GM18519 (cell line): ENCODE results near the gene INHBB.
"Not testable (repeated sequence)": the region's sequence is repeated elsewhere in the genome, so short reads cannot be mapped to it uniquely, and the experiment has no call there.

ENCODE experiments used
- ATAC-seq: cut with Tn5 transposase; IDR thresholded peaks from one replicate; pipeline ENCODE4 v1.9.1; 2021; ENCODE audit warnings: mild to moderate bottlenecking, moderate library complexity; ENCODE audit not compliant: unreplicated experiment, low FRiP score

The INHBB gene

GRCh38 chr2:120376679-120377640 lies 31.0 kb downstream of the INHBB start:
- ATAC-seq, result no peak

GRCh38 chr2:120378605-120379004 lies 32.7 kb downstream of the INHBB start:
- no peak for ATAC-seq

GRCh38 chr2:120379916-120380893 lies 34.3 kb downstream of the INHBB start:
- ATAC-seq, result no peak

- no peak for ATAC-seq
Observed at GRCh38 chr2:120381192-120381591, 35.3 kb downstream of the INHBB start.

DNA sequence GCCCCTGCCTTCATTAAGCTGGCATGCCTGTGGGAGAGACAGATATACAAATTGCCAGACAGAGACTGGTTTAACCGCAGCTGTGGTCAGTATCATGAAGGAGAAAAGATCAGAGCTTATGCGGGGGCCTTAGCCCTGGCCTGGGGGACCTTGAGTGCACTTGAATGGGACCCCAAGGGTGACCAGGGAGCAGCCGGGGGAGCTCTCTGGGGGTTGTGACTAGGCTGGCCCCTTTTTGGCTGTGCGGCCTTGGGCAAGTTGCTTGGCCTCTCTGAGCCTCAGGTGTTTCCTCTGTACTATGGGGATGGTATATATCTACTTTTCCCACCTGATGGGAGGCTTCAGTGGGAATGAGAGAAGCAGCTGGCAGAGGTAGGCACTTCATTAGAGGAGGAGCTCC lies 35.7 kb downstream of the INHBB start:
- no peak for ATAC-seq

GRCh38 chr2:120382541-120383144 lies 36.7 kb downstream of the INHBB start:
- ATAC-seq, result no peak

DNA sequence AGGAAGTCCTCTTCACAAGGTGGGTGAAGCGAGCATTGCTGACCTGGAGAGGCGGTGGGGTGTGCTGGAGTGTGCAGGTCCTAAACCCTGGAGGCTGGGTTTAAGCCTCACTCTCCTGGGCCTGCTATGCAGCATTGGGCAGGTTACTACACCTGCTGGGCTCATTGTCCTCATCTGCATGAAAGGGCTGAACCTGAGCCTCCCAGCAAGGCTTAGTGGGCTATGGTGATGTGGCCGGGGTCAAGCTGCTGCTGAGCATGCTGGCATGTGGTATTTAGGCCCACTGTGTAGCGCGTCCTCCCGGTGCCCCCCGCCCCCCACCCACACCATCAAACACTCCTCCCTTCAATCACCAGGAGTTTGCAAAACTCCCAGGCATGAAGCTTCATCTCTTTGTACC lies 37.3 kb downstream of the INHBB start:
- no peak for ATAC-seq

DNA sequence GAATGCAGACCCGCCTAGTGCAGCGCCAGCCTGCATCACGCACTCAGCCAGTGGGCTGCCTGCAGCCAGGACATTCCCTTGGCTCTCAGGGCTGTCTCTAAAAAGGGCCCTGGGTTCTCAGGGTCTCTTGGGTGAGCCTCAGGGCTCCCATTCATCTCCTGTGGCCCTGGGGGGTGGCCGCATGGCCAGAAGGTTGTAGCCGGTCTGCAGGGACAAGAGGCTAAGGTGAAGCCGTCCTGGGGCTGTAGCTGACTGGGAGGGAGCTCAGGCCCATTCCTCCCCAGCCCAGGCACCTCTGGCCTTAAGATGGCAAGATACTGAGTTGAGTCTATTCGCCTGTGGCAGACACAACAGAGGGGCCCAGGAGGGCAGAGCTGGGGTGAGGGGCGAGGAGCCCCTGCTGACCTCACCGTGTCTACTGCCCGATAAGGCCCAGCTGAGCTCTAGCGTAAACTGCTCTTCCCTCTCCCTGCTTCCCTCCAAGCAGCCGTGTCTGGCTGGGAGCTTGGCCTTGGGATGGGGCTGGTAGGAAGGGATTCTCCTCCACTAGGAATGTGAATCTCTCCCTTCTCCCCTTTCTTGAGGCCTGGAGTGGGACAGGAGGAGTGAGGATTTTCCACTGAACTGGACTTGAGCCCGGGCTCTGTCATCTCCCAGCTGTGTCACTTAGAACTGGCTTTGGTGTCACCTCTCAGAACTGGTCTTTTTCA lies 37.9 kb downstream of the INHBB start:
- ATAC-seq, result no peak

DNA sequence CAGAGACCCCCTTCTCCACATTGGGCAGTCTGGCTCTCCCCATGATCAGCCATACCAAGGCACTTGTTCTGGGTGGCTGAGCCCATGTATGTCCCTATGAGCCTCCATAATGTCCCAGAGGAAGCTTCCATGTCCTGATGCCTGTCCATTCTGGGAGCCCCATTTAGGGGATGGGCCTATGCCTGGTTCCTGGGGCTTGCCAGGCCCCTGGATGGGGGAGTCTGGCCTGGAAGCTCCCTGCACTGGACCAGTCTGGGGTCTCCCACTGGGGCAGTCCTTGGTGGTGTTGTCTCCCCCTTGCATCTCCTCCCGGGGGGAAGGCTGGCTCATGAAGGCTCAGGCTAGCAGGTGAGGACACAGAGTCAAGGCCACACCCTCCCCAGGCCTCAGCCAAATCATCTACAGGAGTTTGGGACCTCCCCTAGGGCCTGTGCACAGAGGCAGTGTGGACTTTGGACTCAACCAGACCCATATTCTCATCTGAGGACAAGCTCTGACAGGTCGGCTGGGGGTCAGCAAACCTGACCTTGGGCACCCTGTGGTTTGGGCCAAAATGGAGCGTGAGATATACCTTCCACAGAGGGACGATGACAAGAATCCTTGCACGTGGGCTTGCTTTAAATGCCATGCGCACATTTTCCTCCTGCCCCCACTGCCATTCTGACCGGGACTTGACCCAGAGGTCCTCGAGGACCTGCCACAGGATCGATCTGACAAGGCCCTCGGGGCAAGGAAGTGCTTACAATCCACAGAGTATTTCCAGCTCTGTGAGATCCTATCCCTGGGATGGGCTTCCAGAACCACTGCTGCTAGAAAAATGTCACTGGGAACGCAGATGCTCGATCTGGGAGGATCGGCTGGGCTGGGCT lies 38.8 kb downstream of the INHBB start:
- ATAC-seq, result no peak

- ATAC-seq, result no peak
Observed at GRCh38 chr2:120385355-120386127, 39.6 kb downstream of the INHBB start.

DNA sequence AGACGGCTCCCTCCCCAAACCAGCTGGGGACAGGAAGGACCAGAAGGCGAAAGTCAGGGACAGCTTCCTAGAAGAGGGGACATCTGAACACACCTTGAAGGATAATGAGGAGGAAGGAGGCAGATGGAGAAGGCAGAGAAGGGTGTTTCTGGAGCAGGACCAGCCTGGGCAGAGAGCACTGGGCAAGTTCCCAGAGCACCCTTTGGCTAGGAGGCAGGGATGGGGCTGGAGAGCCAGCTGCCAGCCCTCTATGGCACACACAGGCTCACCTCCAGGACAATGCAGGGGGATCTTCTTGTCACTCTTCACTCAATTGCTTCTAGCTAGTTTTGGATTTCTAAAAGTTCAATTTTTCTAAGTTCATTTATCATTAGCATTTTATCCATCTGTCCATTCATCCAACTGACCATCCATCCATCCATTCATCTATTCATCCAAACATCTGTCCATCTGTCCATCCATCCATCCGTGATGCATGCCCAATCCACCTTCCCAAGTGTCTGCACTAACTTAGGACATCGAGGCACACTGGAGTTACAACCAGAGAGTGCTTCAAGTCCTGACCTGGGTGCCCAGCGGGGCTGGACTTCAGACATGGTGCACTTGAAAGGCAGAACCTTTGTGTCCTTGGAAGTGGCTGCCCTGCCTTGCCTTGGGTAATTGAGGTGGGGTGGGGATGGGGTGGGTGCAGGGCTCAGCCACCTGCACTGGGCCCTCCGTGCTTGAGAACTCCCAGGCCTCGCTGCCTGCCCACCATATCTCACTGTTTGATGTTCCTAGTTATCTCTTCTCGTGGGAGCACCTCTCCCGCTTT lies 42.5 kb downstream of the INHBB start:
- no peak for ATAC-seq

DNA sequence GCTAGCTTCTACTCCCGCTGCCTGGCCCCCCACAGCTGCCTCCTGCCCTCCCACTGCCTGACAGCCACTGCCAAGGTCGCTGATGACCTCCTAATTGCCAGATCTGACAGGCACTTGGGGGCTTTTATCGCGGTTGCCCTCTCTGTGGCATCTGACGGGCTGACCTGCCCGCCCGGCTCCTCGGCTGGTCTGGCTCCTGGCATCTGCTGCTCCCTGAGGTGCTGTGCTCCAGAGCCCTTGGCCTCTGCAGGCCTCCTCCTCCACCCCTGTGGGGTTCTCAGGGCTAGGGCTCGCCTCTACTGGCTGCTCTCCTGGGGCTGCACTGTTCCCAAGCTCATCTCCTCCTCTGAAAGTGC lies 43.1 kb downstream of the INHBB start:
- no peak for ATAC-seq

- no peak for ATAC-seq
Observed at GRCh38 chr2:120390381-120391055, 44.6 kb downstream of the INHBB start.

GRCh38 chr2:120391382-120391781 lies 45.4 kb downstream of the INHBB start:
- not testable (repeated sequence) for ATAC-seq

DNA sequence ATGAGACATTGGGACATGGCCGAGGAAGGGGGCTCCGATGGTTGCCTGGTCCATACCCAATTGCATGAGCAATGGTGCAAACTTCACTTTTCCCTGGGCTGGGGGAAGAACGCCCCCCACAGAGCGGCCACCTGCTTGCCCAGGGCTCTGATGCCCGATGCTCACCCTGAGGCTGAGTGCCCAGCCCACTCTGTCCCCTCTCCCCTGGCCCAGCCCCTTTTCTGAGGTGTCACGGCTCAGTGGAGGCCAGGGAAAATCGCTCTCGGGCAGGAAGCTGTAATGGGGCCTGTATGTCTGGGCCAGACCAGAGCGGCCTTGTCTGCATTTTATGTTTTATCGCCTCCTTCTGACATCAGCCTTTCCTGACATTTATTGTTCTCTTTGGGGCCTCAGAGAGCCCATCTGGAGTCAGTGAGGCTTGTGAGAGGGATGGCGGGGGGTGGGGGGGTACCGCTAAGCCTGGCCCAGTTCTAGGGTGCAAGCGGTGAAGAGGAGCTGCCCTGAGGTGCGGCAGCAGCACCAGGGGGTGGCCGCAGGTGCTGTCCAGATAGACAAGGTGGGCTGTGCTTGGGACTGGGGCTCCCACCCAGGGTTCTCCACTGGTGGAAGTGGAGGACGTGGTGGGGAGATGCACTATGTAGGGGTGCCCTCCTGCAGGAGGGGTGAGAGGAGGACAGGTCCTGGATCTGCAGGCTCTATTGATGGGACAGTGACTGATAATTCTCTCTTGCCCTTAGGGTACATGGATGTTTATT lies 46.2 kb downstream of the INHBB start:
- ATAC-seq, result no peak

DNA sequence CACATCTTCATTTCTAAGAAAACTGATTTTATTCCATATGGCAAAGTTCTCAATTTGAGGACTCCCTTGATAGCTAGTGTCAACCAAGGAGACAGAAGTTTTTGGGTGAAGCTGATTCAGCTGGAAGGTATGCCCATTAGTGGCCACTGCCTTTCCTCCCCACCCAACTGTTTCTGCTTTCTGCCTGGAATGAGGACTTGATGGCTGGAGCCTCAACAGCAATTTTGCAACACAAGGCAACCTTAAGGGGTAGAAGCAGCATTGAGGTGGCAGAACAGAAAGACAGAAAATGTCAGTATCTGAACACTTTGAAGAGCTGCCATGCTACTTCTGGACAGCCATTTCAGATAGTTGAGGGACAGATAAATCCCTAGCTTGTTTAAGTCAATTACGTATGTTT lies 47.0 kb downstream of the INHBB start:
- ATAC-seq, result no peak
